Measurements from ENCODE around the gene SCN2A.
"Not testable (repeated sequence)": the region's sequence is repeated elsewhere in the genome, so short reads cannot be mapped to it uniquely, and the experiment has no call there.

The SCN2A gene

DNA sequence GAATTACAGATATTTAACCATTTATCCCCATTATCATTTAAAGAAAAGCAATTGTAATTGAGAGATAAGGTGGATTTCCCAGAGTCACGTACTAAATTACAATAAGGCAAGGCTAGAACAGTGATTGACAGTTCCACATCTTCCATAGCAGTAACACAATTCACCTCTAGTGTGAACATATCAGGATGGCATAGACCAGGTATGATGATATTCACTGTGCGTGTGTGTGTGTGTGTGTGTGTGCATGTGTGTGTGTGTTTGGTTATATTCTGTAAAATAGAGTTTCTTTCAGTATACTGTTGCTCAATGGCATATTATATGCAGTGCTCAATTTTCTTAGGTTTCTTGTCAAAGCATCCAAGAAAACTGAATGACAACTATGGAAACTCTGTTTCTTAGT is 1.7 kb downstream of the SCN2A start:
- no peaks in the 10 kb centered on the region for H3K9me3 Mint-ChIP-seq
- no peaks in the 10 kb centered on the region for H3K27me3 Mint-ChIP-seq (ENCODE audit: low read depth)
- H3K27ac Mint-ChIP-seq = no peak overlapping the region
- TF ChIP-seq, protein P1, sequence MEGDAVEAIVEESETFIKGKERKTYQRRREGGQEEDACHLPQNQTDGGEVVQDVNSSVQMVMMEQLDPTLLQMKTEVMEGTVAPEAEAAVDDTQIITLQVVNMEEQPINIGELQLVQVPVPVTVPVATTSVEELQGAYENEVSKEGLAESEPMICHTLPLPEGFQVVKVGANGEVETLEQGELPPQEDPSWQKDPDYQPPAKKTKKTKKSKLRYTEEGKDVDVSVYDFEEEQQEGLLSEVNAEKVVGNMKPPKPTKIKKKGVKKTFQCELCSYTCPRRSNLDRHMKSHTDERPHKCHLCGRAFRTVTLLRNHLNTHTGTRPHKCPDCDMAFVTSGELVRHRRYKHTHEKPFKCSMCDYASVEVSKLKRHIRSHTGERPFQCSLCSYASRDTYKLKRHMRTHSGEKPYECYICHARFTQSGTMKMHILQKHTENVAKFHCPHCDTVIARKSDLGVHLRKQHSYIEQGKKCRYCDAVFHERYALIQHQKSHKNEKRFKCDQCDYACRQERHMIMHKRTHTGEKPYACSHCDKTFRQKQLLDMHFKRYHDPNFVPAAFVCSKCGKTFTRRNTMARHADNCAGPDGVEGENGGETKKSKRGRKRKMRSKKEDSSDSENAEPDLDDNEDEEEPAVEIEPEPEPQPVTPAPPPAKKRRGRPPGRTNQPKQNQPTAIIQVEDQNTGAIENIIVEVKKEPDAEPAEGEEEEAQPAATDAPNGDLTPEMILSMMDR (IDR thresholded peaks at IDR 0.05; ENCODE audit: unreplicated experiment in 3 of 3) = no peak
- no peak overlapping the region for H3K4me3 Mint-ChIP-seq
- no peaks in the 10 kb centered on the region for H3K36me3 Mint-ChIP-seq (ENCODE audit: low read depth)
- H3K4me1 Mint-ChIP-seq = no peaks in the 10 kb centered on the region

DNA sequence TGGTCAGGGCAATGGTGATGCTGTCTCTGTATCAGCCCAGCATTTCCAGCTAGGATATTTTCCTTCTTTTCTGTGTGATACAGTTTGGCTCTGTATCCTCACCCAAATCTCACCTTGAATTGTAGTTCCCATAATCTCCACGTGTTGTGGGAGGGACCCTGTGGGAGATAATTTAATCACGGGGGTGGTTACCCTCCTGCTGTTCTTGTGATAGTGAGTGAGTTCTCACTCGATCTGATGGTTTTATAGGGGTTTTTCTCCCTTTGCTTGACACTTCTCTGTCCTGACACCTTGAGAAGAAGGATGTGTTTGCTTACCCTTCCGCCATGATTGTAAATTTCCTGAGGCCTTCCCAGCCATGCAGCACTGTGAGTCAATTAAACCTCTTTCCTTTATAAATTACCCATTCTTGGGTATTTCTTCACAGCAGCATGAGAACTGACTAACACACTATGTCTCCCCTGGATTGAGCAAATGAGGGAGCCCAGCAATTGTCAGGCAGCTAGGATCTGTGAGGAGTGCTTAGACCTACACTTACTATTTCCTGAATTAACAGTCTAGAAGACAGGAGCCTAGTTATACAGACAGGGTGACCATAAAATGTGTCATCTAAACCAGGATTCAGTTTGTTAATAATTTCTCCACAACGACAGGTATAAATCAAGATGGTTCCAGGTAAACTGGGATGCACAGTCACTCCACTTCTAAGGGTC is 6.0 kb downstream of the SCN2A start:
- H3K9me3 Mint-ChIP-seq = no peaks in the 10 kb centered on the region
- TF ChIP-seq, protein P1 (IDR thresholded peaks at IDR 0.05; ENCODE audit: unreplicated experiment in 3 of 3) = no peak
- no peaks in the 10 kb centered on the region for H3K27me3 Mint-ChIP-seq (ENCODE audit: low read depth)
- no peak overlapping the region for H3K4me3 Mint-ChIP-seq
- H3K4me1 Mint-ChIP-seq = no peaks in the 10 kb centered on the region
- H3K27ac Mint-ChIP-seq = no peak overlapping the region
- no peaks in the 10 kb centered on the region for H3K36me3 Mint-ChIP-seq (ENCODE audit: low read depth)

DNA sequence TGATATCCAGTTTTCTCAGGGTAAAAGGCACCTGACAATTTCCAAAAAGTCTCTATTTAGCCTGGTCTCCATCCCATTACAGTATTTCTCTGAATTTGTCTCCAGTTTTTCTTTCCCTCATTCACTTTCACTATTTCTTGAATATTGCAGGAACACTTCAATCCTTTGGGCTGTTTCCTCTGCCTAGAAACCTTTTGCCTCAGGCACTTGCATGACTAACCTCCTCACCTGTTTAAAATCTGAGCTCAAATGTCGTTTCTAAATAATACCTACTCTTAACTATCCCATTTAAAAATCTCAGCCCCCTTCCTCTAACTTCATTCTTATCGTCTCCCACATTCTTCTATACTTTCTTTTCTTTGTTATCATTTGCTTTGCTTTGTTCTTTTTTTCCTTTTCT is 9.0 kb downstream of the SCN2A start:
- no peak overlapping the region for H3K27ac Mint-ChIP-seq
- no peaks in the 10 kb centered on the region for H3K4me1 Mint-ChIP-seq
- TF ChIP-seq, protein P1 (IDR thresholded peaks at IDR 0.05; ENCODE audit: unreplicated experiment in 3 of 3) = no peak
- H3K36me3 Mint-ChIP-seq (ENCODE audit: low read depth) = no peaks in the 10 kb centered on the region
- no peak overlapping the region for H3K4me3 Mint-ChIP-seq
- no peaks in the 10 kb centered on the region for H3K27me3 Mint-ChIP-seq (ENCODE audit: low read depth)
- no peaks in the 10 kb centered on the region for H3K9me3 Mint-ChIP-seq

DNA sequence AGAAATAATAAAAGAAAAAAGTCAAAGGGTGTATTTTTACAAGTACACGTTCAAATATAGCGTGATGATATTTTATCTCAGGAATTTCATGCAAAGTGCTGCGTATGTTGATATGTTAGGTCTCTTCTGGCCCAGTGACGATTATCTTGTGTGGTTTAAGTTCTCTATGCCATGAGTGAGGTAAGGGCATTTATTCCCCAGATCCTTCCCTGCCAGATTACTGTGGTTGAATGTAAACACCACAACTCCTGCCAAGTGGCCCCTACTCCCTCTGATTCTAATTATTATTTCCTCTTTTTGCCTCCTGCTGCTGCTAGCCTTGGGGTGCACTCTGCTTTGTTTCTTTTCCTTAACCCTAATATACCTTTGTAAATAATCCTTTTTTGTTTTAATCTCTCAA is 12.2 kb downstream of the SCN2A start:
- Mint-ChIP-seq H3K36me3 (ENCODE audit: low read depth) (no peaks in the 10 kb centered on the region), H3K4me1 (no peaks in the 10 kb centered on the region), H3K27ac (no peak overlapping the region), H3K27me3 (ENCODE audit: low read depth) (no peaks in the 10 kb centered on the region), H3K9me3 (no peaks in the 10 kb centered on the region), H3K4me3 (no peak overlapping the region)
- TF ChIP-seq, protein P1 (IDR thresholded peaks at IDR 0.05; ENCODE audit: unreplicated experiment in 3 of 3) = no peak

DNA sequence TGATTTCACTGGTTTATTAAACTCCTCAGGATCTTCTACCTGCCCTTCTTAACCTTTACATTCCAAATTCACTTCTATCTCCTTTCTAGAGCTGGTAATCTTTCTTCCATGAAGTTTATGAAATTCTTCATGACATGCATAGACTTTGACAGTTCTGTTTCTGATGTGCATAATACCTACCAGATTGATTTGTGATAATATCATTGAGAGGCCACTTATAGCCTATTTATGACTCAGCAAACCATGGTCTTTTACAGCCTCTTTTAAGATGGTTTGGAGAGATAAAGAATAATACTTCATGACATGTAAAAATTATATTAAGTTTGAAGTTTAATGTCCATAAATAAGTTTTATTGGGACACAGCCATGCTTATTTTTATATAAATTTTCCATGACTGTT is 14.0 kb downstream of the SCN2A start:
- TF ChIP-seq, protein P1 (IDR thresholded peaks at IDR 0.05; ENCODE audit: unreplicated experiment in 3 of 3) = no peak
- Mint-ChIP-seq H3K27ac (no peak overlapping the region), H3K9me3 (no peaks in the 10 kb centered on the region), H3K4me3 (no peak overlapping the region), H3K27me3 (ENCODE audit: low read depth) (no peaks in the 10 kb centered on the region), H3K4me1 (no peaks in the 10 kb centered on the region), H3K36me3 (ENCODE audit: low read depth) (no peaks in the 10 kb centered on the region)

DNA sequence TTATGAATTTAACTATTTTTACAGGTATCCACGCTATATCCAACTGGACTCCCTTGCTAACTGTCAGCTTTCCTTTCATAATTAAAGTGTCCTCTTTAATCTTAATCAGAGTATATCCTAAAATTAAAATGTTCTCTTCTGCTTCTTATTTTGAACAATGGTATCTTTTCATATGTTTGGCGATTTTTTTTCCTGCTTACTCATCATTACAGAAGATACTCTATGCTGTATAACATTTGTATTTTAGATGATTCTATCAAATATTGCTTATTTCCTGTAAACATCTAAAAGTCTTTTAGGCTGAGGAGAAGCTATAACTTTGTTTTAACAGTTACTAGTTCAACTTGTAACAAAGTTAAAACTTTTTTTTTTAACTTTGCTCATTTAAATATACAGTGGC is 17.4 kb downstream of the SCN2A start:
- H3K27ac Mint-ChIP-seq = no peak overlapping the region
- TF ChIP-seq, protein P1 (IDR thresholded peaks at IDR 0.05; ENCODE audit: unreplicated experiment in 3 of 3) = no peak
- H3K36me3 Mint-ChIP-seq (ENCODE audit: low read depth) = no peaks in the 10 kb centered on the region
- H3K4me3 Mint-ChIP-seq = no peak overlapping the region
- H3K4me1 Mint-ChIP-seq = no peaks in the 10 kb centered on the region
- H3K9me3 Mint-ChIP-seq = no peaks in the 10 kb centered on the region
- H3K27me3 Mint-ChIP-seq (ENCODE audit: low read depth) = no peaks in the 10 kb centered on the region

DNA sequence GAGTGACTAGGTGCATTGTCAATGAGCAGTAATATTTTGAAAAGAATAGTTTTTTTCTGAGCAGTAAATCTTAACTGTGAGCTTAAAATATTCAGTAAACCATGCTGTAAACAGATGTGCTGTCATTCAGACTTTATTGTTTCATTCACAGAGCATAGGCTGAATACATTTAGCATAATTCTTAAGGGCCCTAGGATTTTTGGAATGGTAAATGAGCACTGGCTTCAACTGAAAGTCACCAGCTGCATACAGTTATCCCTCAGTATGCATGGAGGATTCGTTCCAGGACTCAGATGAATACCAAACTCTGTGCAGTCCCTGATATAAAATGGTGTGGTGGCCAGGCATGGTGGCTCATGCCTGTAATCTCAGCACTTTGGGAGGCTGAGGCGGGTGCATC is 21.1 kb downstream of the SCN2A start:
- not testable (repeated sequence) for H3K36me3 Mint-ChIP-seq (ENCODE audit: low read depth); H3K4me1 Mint-ChIP-seq; H3K4me3 Mint-ChIP-seq; H3K27me3 Mint-ChIP-seq (ENCODE audit: low read depth); H3K27ac Mint-ChIP-seq; H3K9me3 Mint-ChIP-seq
